22Rv1 (cell line): ENCODE data around the gene MLLT11.

Experiments
- CTCF ChIP-seq: fragments of 450-650 bp; IDR thresholded peaks from 2 replicates; pipeline ENCODE4 v1.5.1; 2017; ENCODE audit warnings: mild to moderate bottlenecking
- ZFX ChIP-seq: fragments of 450-650 bp; IDR thresholded peaks from 2 replicates; pipeline ENCODE4 v1.6.1; 2017; ENCODE audit warnings: antibody characterized with exemption, borderline replicate concordance

- TF ChIP-seq CTCF (no peak), ZFX (no peak)
Observed at GRCh38 chr1:151098126-151098525, 37.9 kb downstream of the MLLT11 start.
